ENCODE results near the gene AMER2.

The AMER2 gene

DNA sequence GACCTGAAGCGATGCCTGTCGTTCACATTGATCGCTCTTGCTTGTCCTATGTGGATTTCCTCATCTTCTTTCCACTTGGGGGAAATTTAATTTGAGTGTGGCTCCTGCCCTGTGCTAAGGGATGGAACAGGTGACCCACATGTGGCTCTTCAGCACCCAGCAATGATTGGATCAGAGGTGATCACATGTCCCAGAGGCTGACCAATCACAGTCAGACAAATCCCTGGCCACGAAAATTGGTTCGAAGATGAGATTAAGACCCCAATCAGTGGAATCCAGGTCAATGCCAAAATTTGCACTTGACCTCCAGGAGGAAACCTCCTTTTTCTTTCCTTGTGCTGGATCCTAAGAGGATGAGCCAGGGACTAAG, 23.7 kb downstream of the AMER2 start:
- no peak for FAIRE-seq

- no peak for FAIRE-seq
Measured at GRCh38 chr13:25147638-25148401, 24.3 kb downstream of the AMER2 start.

DNA sequence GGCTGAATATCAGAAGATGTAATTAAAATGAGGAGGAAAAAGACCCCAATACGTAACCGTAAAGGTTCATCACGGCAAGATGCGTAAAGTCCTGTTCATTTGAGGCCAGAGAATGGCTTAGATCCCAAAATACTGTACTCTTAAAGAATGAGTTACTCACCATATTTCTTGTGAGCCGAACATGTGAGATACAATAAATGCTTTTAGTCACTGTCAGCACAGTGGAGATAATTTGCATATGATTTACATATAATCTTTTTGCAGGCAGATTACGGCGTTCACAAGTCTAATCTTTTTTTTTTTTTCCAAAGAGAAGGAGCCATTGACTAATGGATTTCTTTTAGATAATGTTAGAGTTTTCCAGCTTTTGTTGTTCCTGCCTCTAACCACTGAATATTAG, 28.4 kb downstream of the AMER2 start:
- no peak for FAIRE-seq

DNA sequence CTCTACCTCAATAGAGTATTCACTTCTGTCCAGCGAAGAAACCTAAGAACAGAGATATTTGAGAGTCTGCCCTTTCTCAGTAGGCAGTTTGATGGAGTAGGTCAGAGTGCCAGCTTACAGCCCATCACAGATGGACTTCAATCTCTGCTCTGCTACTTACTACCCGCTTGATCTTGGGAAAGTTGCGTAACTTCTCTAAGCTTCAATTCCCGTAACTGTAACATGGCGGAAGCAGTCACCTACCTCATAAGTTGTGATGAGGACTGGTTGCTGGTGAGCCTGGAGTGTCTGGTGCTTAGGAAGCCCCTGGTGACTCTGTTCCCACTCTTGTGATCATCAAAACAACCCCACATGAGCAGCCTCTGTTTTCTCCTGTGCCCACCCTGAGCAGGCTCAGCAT, 31.0 kb downstream of the AMER2 start:
- no peak for FAIRE-seq

DNA sequence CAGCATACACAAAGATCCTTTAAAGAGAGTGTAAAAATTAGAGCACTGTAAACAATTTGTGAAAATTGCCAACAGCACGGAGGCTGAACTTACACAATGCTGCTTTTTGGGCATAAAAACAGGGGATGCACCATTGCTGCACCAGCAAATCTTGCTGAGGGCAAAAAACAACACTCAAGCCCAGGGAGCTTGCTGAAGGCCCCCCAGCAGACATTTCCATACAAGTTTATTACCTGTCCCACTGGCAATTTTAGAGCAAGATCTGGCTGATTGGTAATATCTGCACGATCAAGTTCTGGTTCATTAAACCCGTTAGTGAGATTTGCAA, 34.3 kb downstream of the AMER2 start:
- FAIRE-seq, result no peak

GRCh38 chr13:25136880-25137787, 35.0 kb downstream of the AMER2 start:
- FAIRE-seq, result no peak

- FAIRE-seq, result no peak
Measured at GRCh38 chr13:25135896-25136295, 36.2 kb downstream of the AMER2 start.

- FAIRE-seq, result no peak
Measured at GRCh38 chr13:25132751-25133390, 39.2 kb downstream of the AMER2 start.

GRCh38 chr13:25131881-25132420, 40.1 kb downstream of the AMER2 start:
- FAIRE-seq, result no peak

DNA sequence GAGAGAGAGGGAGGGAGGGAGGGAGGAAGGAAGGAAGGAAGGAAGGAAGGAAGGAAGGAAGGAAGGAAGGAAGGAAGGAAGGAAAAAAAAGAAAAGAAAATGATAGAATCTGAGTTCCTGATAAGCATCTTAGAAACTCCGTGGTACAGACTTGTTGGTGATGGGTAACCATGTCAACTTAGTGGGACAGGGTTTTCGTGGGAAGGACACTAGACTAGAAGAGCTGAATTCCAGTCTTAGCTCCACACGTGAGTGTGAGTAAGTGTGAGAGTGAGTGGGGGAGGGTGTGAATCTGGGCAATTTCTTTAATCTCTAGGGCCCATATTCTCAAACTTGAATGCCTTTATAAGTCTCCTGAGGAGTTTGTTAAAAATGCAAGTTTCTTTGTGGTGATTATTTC, 41.1 kb downstream of the AMER2 start:
- no peak for FAIRE-seq

- FAIRE-seq, result no peak
Measured at GRCh38 chr13:25118378-25118905, 53.6 kb downstream of the AMER2 start.

DNA sequence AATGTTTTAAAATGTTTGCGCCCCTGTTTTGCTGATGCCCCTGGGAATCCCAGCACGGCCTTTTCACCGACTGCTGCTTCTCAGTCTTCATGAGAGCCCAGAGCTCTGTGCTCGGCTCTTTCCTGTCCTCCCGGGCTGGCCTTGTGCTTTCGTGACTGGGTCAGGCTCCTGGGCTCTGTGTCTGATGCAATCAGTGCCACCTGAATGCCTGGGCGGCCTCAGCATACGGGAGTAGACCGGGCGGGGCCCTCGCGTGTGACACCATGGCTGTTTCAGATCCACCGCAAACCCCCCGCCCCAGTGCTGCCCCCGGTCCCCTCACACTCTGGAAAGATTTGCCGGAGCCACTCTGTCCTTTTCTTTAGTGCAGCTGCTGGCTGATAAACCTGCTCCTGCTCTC, 54.8 kb downstream of the AMER2 start:
- no peak for FAIRE-seq

DNA sequence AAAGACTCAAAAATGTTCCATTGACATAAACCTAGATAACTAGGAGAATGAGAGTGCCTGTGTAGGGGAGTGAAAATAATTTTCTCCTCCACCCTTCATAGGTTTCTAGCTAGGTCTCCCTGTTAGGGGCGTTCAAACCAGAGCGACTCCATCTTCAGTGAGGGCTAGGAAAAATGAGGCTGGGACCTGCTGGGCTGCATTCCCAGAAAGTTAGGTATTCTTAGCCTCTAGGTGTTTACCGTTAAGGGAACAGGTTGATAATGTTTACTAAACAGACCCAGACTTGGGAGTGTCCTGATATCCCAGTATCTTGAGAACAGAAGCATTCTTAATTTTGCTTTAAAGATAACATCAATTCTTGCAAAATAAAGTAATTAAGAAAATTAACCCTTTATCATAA, 56.0 kb downstream of the AMER2 start:
- no peak for FAIRE-seq

- peak; percentile 77 for FAIRE-seq
Measured at GRCh38 chr13:25114220-25114619, 57.9 kb downstream of the AMER2 start.

DNA sequence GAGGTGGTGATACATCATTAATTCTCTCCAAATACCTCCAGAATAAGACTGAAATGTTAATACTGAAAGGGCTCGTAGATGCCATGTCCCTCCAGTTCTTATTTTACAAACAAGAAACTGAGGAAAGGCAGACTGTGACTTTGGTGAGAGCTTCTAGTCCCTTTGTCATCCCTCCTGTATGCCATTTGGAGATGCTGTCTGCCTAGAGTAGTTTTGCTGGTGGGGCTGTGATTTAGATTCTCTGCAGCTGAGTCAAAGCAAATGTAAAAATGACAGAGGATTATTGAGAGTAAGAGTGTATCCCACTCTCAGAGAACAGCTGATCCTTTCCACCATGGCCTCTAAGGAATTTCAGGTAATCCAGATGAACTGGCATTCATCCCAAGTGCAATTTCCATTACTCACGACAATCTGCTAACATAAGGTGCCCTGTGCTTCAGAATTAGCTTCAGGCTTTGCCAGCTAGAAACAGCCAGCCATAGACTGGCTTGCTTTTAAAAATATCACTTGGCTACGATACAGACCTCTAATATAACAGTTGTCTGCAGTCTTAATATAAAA, 59.3 kb downstream of the AMER2 start:
- no peak for FAIRE-seq
